Suppressor macrophage treated with lipopolysaccharide for 1 hour (primary cell): ENCODE data around the gene DNAH10.
A peak's percentile ranks its signal among the peaks of the same experiment; 100 is the strongest.

ENCODE experiments used
- DNase-seq, 3 donors: peaks; one replicate each; pipeline ENCODE4 v3.0.0-alpha.2; 2020 to 2022

Gene DNAH10

DNA sequence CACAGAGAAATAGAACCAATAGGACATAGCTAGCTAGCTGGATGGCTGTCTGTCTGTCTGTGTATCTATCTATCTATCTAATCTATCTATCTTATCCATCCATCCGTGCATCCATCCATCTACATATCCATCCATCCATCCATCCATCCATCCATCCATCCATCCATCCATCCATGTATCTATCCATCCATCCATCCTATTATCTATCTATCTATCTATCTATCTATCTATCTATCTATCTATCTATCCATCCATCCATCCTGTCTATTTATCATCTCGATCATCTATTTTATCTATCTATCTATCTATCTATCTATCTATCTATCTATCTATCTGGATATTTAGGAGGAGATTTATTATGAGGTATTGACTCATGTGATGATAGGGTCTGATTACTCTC, 84.9 kb downstream of the DNAH10 start:
- no peak for DNase-seq

DNA sequence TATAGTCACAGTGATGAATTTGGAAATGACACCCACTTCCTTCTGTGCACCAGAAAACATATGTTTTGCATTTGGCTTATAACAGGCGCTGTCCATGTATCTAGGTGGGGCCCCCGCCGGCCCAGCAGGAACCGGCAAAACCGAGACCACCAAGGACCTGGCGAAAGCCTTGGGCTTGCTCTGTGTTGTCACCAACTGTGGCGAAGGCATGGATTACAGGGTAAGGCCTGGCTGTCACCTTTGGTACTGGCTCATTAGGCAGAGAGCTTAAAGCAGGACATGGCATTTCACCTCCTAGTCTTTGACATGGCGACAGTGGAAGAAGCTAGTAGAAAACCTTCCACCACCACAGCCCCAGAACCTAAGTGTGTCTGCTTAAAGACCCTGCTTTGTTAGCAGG, 85.8 kb downstream of the DNAH10 start:
- no peak for DNase-seq

DNA sequence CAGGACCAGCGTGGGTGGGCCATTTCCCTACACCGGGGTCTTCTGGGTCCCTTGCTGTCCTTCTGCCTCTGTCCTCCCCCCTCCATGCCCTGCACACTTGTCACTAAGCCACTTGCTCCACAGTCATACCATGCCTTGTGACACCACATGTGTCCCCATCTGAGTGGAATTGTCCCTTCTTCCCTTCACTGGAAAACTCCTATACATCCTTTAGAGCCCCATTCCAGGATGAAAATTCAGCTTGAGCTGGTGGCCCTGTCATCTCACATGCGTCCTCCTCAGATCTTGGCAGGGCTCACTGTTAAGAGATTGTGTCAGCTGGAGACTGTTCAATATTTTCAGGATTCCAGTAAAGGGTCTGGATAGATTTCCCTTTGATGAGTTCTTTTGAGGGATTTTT, 87.4 kb downstream of the DNAH10 start:
- no peak for DNase-seq

DNA sequence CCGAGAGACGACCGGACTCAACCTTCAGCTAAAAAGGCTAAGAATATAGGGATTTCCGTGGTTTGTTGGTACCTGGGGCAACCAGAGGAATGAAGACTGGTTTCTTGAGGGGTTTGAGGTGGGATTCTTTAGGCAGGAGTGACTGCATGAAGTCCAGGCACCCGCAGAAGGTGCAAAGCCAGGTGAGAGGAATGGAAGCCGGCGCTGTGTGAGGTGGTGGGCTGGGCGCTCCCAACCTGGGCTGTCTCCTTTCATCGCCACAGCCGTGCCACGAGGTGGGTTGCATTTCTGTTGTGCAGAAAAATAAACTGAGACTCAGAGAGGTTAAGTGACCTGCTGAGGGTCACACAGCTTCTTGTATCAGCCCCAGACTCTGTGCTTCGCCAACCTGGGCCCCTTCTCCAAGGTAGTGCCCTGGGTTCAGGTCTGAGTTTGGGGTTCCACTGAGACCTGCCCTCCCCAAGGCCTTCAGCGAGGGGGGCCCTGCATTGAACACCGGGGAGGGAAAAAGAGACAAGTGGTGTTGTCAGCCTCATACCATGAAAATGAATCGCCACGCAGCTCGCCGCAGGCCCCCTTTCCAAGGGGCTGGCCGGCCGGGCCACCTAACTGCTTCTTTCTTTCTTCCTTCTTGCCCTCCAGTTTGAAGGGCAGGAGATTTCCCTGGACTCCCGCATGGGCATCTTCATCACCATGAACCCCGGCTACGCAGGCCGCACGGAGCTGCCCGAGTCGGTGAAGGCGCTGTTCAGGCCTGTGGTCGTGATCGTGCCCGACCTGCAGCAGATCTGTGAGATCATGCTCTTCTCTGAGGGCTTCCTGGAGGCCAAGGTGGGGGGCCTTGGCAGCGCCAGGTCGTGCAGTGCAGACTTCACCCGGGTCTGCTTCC, 88.4 kb downstream of the DNAH10 start:
- no peak for DNase-seq

DNA sequence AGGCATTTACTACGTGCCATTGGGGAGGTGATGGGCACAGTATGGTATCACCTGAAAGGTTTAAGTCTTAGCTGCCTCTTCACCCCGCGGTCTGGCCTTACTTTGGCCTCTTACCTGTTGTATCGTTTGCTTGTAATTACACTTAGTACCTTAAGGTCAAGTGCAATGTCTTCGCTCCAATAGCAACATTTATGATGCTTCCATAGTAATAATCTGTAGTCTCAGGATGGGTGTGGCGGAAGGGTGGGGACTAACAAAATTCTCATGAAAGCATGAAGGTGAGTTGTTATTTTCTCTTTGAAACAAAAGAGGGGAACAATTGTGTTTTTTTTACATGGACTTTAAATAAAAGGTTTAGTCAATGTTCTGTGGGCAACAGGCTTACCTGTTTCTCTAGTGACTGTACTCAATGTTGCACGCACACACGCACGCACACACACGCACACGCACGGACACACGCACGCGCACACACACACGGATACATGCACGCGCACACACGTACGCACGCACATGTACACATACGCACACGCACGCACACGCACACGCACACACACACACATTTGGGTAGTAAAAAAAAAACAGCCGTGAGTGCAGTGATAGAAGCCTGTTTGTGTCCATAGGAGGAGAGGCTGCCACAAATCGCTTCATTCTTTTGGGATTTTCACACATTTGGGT, 91.4 kb downstream of the DNAH10 start:
- no peak for DNase-seq

DNA sequence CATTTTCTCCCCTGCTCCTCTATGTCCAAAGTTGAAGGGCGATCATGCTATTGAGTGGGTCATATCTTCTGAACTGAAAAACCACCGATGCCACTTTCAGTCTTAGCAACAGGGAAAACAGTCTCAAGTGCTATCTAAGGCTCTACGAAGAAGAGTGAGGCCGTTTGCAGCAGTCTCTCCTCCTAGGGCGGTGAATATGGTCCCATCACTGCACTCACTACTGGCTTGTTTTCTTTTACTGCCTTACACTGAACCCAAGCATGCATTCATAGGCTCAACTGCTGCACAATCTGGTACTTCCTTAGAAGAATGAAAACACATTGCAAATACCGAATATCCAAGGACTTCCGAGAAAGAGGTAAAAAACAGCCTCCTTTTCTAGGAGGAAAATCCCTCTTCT, 92.1 kb downstream of the DNAH10 start:
- DNase-seq = no peak

DNA sequence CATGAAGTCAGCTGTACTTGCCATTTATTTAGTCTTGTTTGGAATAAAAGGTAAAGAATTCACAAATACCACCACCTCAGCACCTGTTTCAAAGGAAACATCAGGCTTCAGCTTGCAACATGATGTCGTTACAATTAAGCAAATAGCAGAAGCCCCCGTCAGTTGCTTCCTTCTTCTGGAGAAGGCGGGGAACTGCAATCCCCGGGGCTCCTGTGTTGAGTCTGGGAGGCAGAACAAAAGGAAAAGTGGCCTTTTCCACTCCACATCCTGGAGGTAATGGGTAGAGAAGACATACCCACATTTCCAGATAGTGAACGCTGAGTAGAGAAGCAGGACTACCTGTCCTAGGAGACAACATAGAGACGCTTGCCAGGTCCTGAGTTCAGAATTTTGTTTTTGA, 92.8 kb downstream of the DNAH10 start:
- peak in 2 of 3 donors; percentile 19 to 22 for DNase-seq

DNA sequence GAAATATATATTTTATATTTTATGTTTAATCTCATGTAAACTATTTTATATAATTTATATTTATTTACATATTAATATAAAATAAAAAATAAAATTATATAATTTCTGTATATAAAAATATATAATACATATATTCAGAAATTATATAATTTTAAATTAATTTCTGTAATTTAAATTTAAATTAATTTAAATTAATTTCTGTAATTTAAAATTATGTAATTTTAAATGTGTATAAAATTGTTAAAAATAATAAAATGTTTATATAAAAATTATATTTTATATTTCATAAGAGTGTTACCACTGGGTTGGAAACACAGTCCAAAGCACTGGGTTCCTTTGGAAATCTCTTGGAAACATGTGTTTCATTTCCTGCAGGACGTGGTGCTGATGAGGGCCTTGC, 94.6 kb downstream of the DNAH10 start:
- DNase-seq = no peak

DNA sequence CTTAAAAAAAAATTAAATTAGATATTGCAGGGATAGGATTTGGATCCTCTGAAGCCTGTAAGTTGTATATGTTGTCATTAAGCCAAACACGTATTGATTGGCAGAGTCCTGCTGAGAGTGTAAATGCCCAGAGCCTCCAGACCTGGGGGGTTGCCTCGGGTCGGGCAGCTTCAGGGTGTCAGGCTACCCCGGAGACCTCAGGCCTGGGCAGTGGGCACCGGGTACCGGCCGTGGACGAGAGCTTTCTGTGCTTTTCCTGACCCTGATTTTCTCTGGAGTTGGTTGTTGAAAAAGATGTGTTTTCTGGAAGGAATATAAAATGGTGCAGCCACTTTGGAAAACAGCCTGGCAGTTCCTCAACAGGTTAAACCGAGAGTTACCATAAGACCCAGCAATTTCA, 96.1 kb downstream of the DNAH10 start:
- no peak for DNase-seq

DNA sequence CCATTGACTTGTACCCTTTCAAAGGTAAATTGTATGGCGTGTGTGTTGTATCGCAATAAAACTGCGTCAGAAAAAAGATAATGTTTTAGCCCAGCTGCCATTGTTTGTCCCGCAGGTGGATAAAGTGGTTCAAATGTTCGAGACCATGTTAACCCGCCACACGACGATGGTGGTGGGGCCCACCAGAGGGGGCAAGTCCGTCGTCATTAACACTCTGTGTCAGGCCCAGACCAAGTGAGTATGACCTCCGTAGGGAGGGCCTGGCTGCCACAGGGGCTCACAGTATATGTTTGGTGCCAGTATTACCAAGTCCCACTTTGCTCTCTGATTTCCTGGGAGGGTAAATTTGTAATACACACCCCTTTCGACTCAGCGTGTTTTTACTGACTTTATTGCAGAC, 96.9 kb downstream of the DNAH10 start:
- no peak for DNase-seq

DNA sequence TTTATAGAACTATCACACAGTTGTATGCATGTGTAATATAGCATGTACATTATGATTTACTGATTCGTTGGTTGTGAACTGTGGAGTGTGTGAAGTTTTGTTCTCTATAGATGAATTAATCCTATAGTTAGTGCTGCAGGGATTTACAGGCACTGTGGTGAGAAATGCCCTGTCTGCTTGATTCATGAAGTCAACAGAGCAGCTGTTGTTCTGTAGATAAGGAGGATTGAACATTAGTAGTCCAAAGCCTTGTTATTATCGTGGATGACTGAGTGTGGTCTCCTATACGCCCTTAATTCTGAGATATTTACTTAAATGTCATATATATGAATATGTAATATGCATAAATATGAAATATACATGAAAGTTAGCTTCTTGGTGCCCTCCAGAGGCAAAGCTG, 98.3 kb downstream of the DNAH10 start:
- DNase-seq = no peak

DNA sequence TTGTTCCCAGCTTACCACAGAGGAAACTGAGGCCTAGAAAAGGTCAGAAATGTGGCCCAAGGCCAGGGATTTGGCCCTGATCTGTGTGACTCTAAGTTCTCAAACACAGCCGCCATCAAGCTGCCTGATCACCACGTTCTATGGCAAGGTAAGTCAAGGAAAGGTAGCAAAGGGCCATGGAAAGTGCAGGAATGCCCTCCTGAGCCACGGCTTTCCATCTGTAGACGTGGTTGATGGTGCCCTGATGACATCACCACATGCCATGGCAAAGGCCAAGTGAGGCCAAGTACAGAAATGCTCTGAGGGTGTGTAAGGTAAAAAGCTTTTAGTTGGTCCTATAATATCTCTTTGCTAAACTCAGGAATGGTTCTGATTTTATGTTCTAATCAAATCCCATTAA, 99.3 kb downstream of the DNAH10 start:
- no peak for DNase-seq

DNA sequence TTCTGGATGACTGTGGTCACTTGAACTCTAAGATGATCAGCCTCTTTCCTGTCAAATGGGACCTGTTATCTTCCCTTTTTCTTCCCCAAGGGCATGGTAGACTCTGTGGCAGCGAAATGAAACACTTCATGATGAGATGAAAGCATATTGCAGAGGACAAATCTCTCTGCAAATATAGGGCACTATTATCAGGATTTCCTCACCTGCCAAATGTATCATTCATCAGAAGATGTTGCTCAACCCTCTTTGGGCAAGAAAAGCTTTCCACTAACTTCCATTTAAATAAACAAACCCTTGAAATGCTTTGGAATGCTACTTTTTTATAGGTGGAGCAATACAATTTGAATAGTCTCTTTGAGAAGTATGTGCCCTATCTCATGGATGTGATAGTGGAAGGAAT, 105.0 kb downstream of the DNAH10 start:
- DNase-seq = no peak

DNA sequence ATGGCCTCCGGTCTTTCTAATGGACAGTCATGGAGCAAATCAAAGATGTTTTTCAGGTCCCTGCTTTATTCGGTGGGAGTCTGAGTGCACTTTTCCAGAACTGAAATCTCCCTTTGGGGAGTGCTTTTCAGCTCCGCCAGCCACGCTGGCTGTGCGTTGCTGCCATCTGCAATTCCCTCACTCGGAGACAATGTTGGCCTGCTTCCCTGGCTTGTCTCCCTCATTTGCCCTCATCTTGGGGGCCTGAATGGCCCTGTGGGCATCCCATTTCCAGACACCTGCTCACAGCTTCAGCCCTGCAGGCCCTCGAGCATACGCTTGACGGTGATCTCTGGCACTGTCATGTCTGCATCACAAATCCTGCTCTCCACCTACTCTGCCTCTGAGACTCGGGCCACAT, 106.7 kb downstream of the DNAH10 start:
- DNase-seq = no peak

DNA sequence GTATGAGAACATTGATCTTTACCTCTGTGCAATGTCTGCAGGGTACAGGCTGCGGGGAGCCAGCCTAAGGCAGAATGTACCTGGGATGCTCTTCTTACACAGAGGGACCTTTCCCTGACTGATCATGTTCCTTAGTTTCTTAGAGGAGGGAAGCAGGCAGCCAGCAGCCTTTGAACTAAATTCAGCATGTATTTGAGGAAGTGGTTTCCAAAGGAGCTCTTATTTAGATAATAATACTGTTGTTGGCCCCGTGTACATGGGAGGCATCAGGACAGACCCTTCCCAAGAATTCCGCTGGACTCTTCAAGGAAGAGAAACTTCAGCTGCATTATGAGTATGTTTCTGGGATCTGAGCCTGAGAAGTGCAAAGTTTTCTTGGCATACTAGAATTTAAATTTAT, 111.7 kb downstream of the DNAH10 start:
- peak in 2 of 3 donors; percentile 19 to 21 for DNase-seq

DNA sequence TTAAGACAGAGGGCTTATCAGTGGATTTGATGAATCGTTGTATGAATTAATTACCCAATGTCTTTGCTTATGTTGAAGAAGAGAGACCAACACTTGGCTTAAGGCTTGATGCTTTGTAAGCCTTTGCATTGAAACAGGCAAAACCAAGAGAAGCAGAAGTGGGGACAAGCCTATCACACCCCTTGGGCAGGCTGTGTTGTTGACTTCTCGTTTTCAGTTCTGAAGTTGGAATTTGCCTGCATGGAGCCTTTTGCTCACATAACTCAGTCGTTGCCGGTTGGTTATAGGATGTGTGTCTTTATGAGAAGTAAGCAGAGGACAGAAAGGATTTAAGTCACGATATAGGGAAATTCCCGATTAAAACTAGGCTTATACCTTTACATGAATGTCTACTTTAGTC, 115.9 kb downstream of the DNAH10 start:
- DNase-seq = peak; percentile 22 to 42 (median 33)

DNA sequence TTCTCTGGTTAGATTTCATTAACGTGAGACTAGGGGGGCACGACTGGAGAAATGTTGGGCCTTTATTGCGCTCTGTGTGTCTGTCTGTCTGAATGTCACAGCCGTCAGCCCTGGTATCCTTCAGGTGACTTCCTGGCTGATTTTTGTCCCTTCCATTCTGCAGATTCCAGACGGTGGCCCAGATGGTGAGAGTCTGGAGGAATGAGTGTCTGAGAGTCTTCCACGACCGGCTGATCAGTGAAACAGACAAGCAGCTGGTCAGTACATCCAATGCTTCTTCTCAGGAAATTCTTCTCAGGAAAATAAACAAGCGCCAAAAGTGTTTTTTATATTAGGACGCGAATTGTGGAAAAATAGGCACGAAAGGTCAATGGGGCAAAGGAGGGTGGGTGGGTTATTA, 117.0 kb downstream of the DNAH10 start:
- DNase-seq = no peak

DNA sequence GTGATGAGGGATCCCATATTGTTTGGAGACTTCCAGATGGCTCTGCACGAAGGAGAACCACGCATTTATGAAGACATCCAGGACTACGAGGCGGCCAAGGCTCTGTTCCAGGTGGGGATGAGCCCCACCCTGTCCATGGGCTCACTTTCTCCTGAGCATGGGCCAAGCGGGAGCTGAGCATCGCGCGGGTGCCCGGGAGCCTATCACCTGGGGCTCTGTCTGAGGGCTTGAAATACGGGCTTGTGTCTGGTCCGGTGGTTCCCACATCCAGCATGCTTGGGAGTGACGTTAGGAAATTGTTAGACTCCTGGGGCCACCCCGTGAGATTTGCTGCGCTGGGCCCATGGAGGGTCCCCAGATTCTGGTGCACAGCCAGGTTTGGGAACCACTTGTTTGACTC, 117.6 kb downstream of the DNAH10 start:
- DNase-seq = no peak

DNA sequence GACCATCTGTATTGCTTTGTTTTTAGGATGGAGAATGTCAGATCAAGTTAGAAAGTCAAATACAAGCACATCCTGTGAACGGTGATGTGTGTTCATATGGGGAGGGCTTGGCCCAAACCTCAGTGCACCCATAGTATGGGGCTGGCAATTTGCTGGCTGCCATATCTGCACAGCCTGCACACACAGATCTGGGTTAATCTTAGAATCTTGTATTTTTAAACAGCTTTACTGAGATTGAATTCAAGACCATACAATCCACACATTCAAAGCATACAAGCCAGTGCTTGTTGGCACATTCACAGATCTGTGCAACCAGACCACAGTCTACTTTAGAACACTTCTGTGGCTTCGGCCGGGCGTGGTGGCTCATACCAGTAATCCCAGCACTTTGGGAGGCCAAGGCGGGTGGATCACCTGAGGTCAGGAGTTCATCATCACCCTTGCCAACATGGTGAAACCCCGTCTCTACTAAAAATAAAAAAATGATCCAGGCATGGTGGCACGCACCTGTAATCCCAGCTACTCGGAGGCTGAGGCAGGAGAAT, 120.1 kb downstream of the DNAH10 start:
- no peak for DNase-seq

DNA sequence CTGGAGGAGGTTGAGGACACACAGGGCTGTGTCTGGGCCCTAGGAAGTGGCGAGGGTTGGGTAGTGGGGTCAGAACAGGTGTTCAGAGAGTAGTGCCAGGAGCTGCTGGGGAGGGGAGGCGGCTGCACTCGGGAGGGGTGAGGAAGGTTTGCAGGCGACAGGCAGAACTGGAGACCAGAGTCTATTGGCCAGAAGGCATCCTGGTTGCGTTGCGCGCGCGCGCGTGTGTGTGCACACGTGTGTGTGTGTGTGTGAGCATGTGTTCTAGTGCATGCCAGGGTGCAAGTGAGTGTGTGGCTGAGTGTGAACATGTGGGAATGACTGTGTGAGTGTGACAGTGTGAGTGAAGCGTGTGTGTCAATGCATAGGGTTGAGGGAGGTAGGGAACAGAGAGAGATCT, 124.2 kb downstream of the DNAH10 start:
- no peak for DNase-seq

DNA sequence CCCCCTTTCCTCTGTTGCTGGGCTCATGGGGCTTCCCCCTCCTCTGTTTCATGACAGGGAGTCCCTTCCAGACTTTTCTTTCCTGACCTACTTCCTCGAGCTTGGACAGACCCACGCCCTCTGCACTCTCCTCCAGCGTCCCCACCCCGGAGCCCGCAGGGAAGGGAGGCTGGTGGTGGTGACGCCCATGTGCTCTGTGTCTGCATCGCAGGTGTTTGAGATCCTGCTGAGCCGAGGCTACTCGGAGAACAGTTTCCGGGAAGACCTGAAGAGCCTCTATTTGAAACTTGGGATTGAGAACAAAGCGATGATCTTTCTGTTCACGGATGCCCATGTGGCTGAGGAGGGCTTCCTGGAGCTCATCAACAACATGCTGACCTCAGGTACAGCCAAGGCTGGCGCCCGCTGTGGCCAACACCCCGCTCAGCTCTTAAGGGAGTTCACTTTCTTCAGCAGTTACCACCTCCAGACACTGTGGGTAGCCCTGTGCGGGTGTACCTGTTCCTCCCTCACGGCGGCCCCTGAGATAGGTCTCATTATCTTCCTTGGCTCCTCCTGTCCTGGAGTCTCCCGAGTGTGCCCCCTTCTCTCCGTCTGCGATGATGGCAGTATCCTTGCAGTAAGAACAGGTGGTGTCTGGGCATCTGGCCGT, 125.0 kb downstream of the DNAH10 start:
- DNase-seq = no peak

DNA sequence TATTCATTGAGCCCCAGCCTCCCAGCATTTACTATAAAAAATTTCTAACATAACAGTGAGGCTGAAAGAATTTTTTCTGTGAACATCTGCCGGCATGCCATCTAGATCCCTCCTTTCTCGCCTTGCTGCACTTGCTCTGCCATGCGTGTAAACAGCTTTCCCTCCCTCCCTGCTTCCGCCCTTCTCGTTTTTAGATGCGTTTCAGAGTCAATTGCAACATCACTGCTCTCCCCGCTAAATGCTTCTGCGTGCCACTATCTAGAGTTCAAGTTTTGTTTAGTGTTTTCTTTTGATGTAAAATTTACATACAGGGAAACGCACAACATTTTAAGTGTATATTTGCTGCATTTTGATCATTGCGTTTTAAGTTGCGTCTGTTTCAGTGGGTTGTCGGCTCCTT, 126.9 kb downstream of the DNAH10 start:
- peak in 2 of 3 donors; percentile 30 to 50 for DNase-seq

DNA sequence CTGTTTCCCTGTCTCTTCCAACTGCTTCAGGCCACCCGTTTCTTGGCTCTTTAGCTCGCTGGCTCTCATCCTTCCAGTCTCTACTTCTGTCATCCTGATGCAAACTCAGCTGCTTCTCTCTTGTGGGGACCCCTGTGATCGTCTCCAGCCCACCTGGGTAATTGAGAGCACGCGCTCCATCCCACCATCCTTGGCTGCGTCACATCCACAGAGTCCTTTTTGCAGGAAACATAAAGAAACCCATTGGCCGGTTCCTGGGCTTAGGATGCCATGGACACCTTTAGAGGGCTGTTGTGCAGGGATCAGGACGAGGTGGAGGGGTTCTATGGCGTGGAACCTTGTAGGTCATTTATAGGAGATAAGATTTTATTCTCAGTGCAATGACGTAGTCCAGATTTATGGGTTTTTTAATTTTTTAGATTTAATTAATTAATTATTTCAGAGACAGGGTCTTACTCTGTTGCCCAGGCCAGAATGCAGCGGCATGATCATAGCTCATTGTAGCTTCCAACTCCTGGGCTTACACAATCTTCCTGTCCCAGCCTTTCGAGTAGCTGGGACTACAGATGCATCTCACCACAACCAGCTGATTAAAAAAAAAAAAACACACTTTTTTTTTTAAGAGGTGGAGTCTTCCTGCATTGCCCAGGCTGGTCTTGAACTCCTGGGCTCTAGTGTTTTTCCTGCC, 127.9 kb downstream of the DNAH10 start:
- no peak for DNase-seq
